Fibroblast of lung (primary cell): ENCODE measurements around the gene ABCA13.

ENCODE experiments used
- EZH2 ChIP-seq: IDR thresholded peaks from 2 replicates; pipeline ENCODE4 v1.5.1; 2012; ENCODE audit warnings: low read length, control low read depth, mild to moderate bottlenecking; ENCODE audit errors: missing control alignments
- TF ChIP-seq, protein P1 (sequence below), 2 donors: IDR thresholded peaks in 1 of 2; conservative IDR thresholded peaks in 1 of 2; 1 replicate in 1 of 2; 2 replicates in 1 of 2; pipeline ENCODE4 v1.5.1; 2011 to 2012; ENCODE audit warnings: low read length in 2 of 2, control low read depth in 1 of 2, inconsistent platforms in 1 of 2, low read depth in 1 of 2, mild to moderate bottlenecking in 1 of 2

DNA sequence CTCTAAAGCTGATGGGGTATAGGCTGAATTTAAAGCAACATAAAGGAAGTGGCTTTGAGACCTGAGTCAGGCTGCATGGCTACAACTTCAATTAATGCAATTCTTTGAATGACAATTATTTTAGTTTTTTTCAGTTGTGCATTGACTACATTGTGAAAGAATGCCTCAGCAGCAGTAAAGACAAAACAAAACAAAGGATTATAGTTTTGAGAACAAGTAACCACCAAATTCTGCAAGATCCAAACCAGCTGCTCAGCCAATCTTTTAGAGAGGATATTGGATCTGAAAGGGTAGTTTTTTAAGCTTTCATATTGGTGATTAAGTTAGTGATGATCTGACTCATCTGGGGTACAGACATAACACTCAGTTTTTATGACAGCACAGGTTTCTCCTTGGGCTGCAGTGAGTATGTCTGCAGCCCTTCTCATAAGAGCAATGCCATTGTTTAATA, 40.6 kb upstream of the ABCA13 start:
- TF ChIP-seq, protein P1, sequence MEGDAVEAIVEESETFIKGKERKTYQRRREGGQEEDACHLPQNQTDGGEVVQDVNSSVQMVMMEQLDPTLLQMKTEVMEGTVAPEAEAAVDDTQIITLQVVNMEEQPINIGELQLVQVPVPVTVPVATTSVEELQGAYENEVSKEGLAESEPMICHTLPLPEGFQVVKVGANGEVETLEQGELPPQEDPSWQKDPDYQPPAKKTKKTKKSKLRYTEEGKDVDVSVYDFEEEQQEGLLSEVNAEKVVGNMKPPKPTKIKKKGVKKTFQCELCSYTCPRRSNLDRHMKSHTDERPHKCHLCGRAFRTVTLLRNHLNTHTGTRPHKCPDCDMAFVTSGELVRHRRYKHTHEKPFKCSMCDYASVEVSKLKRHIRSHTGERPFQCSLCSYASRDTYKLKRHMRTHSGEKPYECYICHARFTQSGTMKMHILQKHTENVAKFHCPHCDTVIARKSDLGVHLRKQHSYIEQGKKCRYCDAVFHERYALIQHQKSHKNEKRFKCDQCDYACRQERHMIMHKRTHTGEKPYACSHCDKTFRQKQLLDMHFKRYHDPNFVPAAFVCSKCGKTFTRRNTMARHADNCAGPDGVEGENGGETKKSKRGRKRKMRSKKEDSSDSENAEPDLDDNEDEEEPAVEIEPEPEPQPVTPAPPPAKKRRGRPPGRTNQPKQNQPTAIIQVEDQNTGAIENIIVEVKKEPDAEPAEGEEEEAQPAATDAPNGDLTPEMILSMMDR (conservative IDR thresholded peaks at IDR 0.05 in 1 of 2, IDR thresholded peaks at IDR 0.05 in 1 of 2; ENCODE audit: low read depth in 1 of 2, low read length in 2 of 2), result no peak
- no peak for TF ChIP-seq EZH2
